ENCODE measurements around the gene GSPT1.

GSPT1 gene

DNA sequence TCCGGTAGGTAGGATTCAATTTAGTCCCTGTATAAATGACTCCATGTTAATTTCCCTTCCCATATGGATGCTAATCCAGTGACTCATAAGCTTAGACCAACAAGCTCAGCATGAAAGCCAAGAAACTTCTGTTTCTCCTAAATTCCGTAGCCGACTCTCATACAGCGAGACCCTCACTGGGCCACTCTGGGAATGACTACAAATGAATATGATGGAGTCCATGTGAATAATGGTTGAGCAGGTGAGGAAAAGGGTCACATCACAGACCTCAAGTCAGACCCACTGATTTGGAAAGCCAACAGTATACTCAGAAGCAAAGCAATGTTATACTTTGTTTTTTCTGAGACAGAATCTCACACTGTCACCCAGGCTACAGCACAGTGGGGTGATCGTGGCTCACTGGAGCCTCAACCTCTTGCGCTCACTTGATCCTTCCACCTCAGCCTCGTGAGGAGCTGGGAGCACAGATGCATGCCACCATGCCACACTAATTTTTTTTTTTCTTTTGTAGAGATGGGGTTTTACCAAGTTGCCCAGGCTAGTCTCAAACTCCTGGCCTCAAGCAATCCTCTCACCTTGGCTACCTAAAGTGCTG, 79.0 kb downstream of the GSPT1 start:
- DNase-seq (ENCODE audit: low read depth in 1 of 2, low spot score in 1 of 2) = no peak
- TF ChIP-seq, protein P1, sequence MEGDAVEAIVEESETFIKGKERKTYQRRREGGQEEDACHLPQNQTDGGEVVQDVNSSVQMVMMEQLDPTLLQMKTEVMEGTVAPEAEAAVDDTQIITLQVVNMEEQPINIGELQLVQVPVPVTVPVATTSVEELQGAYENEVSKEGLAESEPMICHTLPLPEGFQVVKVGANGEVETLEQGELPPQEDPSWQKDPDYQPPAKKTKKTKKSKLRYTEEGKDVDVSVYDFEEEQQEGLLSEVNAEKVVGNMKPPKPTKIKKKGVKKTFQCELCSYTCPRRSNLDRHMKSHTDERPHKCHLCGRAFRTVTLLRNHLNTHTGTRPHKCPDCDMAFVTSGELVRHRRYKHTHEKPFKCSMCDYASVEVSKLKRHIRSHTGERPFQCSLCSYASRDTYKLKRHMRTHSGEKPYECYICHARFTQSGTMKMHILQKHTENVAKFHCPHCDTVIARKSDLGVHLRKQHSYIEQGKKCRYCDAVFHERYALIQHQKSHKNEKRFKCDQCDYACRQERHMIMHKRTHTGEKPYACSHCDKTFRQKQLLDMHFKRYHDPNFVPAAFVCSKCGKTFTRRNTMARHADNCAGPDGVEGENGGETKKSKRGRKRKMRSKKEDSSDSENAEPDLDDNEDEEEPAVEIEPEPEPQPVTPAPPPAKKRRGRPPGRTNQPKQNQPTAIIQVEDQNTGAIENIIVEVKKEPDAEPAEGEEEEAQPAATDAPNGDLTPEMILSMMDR (IDR thresholded peaks at IDR 0.05; ENCODE audit: insufficient read depth, low read length) = no peak
- TF ChIP-seq SPI1 (IDR thresholded peaks at IDR 0.05; ENCODE audit: borderline replicate concordance, low read depth) (no peak), POLR2AphosphoS5 (IDR thresholded peaks at IDR 0.05; ENCODE audit: low read depth) (no peak), GABPA (IDR thresholded peaks at IDR 0.05; ENCODE audit: low read depth) (no peak)
- TF ChIP-seq, protein P2, sequence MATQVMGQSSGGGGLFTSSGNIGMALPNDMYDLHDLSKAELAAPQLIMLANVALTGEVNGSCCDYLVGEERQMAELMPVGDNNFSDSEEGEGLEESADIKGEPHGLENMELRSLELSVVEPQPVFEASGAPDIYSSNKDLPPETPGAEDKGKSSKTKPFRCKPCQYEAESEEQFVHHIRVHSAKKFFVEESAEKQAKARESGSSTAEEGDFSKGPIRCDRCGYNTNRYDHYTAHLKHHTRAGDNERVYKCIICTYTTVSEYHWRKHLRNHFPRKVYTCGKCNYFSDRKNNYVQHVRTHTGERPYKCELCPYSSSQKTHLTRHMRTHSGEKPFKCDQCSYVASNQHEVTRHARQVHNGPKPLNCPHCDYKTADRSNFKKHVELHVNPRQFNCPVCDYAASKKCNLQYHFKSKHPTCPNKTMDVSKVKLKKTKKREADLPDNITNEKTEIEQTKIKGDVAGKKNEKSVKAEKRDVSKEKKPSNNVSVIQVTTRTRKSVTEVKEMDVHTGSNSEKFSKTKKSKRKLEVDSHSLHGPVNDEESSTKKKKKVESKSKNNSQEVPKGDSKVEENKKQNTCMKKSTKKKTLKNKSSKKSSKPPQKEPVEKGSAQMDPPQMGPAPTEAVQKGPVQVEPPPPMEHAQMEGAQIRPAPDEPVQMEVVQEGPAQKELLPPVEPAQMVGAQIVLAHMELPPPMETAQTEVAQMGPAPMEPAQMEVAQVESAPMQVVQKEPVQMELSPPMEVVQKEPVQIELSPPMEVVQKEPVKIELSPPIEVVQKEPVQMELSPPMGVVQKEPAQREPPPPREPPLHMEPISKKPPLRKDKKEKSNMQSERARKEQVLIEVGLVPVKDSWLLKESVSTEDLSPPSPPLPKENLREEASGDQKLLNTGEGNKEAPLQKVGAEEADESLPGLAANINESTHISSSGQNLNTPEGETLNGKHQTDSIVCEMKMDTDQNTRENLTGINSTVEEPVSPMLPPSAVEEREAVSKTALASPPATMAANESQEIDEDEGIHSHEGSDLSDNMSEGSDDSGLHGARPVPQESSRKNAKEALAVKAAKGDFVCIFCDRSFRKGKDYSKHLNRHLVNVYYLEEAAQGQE (IDR thresholded peaks at IDR 0.05; ENCODE audit: insufficient replicate concordance, low read depth) = no peak
- no peak overlapping the region for H3K4me3 ChIP-seq (replicated peaks; ENCODE audit: insufficient read depth, low read length)
- H3K27ac ChIP-seq (replicated peaks) = no peak overlapping the region
- no peaks in the 10 kb centered on the region for H3K27me3 ChIP-seq (ENCODE audit: insufficient read depth, poor library complexity, severe bottlenecking)

GRCh38 chr16:11835891-11836649, 79.7 kb downstream of the GSPT1 start:
- TF ChIP-seq POLR2AphosphoS5 (IDR thresholded peaks at IDR 0.05; ENCODE audit: low read depth) = peak; percentile 71
- no peak for TF ChIP-seq SPI1 (IDR thresholded peaks at IDR 0.05; ENCODE audit: borderline replicate concordance, low read depth)
- no peak overlapping the region for H3K4me3 ChIP-seq (replicated peaks; ENCODE audit: insufficient read depth, low read length)
- no peak for DNase-seq (ENCODE audit: low read depth in 1 of 2, low spot score in 1 of 2)
- no peaks in the 10 kb centered on the region for H3K27me3 ChIP-seq (ENCODE audit: insufficient read depth, poor library complexity, severe bottlenecking)
- no peak overlapping the region for H3K27ac ChIP-seq (replicated peaks)

- Histone ChIP-seq H3K27me3 (ENCODE audit: insufficient read depth, poor library complexity, severe bottlenecking) (no peaks in the 10 kb centered on the region), H3K4me3 (replicated peaks; ENCODE audit: insufficient read depth, low read length) (no peak overlapping the region), H3K27ac (replicated peaks) (no peak overlapping the region)
- DNase-seq (ENCODE audit: low read depth in 1 of 2, low spot score in 1 of 2) = no peak
- TF ChIP-seq, protein P1 (IDR thresholded peaks at IDR 0.05; ENCODE audit: insufficient read depth, low read length) = no peak
- TF ChIP-seq SPI1 (IDR thresholded peaks at IDR 0.05; ENCODE audit: borderline replicate concordance, low read depth) = no peak
- TF ChIP-seq, protein P2 (IDR thresholded peaks at IDR 0.05; ENCODE audit: insufficient replicate concordance, low read depth) = no peak
- no peak for TF ChIP-seq POLR2AphosphoS5 (IDR thresholded peaks at IDR 0.05; ENCODE audit: low read depth)
- TF ChIP-seq GABPA (IDR thresholded peaks at IDR 0.05; ENCODE audit: low read depth) = no peak
Observed at GRCh38 chr16:11835309-11835708, 80.4 kb downstream of the GSPT1 start.

GRCh38 chr16:11833951-11834695, 81.6 kb downstream of the GSPT1 start:
- TF ChIP-seq, protein P1 (IDR thresholded peaks at IDR 0.05; ENCODE audit: insufficient read depth, low read length) = no peak
- no peak for TF ChIP-seq SPI1 (IDR thresholded peaks at IDR 0.05; ENCODE audit: borderline replicate concordance, low read depth)
- TF ChIP-seq, protein P2 (IDR thresholded peaks at IDR 0.05; ENCODE audit: insufficient replicate concordance, low read depth) = no peak
- TF ChIP-seq POLR2AphosphoS5 (IDR thresholded peaks at IDR 0.05; ENCODE audit: low read depth) = no peak
- TF ChIP-seq GABPA (IDR thresholded peaks at IDR 0.05; ENCODE audit: low read depth) = no peak
- peak; percentile 75 to 81 for DNase-seq (ENCODE audit: low read depth in 1 of 2, low spot score in 1 of 2)
- no peak overlapping the region for H3K27ac ChIP-seq (replicated peaks)
- no peak overlapping the region for H3K4me3 ChIP-seq (replicated peaks; ENCODE audit: insufficient read depth, low read length)
- H3K27me3 ChIP-seq (ENCODE audit: insufficient read depth, poor library complexity, severe bottlenecking) = no peaks in the 10 kb centered on the region
